GM12878 (cell line): Measurements from ENCODE around the gene RPEL1.

Experiments
- E2F8 ChIP-seq: fragments of 450-650 bp; IDR thresholded peaks from 2 replicates; pipeline ENCODE4 v1.6.1; 2018; ENCODE audit warnings: mild to moderate bottlenecking, low read depth, moderate library complexity; ENCODE audit not compliant: partially characterized antibody
- IKZF1 ChIP-seq: fragments of 450-650 bp; conservative IDR thresholded peaks from 2 replicates; pipeline ENCODE4 v1.6.1; 2017; ENCODE audit warnings: antibody characterized with exemption, mild to moderate bottlenecking
- NFIC ChIP-seq: IDR thresholded peaks from 2 replicates; pipeline ENCODE4 v1.6.1; 2012; ENCODE audit warnings: low read depth, mild to moderate bottlenecking, inconsistent platforms, low read length, moderate library complexity
- RAD21 ChIP-seq: IDR thresholded peaks from 2 replicates; pipeline ENCODE4 v1.6.1; 2011; ENCODE audit warnings: mild to moderate bottlenecking, low read depth, low read length, moderate library complexity; ENCODE audit not compliant: insufficient read depth
- ZNF207 ChIP-seq: fragments of 450-650 bp; IDR thresholded peaks from 2 replicates; pipeline ENCODE4 v1.6.1; 2014; ENCODE audit warnings: antibody characterized with exemption, mild to moderate bottlenecking, borderline replicate concordance
- TF ChIP-seq, protein P1 (sequence below): IDR thresholded peaks from 2 replicates; pipeline ENCODE4 v1.6.1; 2012; ENCODE audit warnings: mild to moderate bottlenecking, low read depth, low read length
- TF ChIP-seq, protein P2 (sequence below), 3 experiments: IDR thresholded peaks in 2 of 3; conservative IDR thresholded peaks in 1 of 3; 2 replicates each; pipeline ENCODE4 v1.5.1; 2011; ENCODE audit warnings: low read depth in 3 of 3, low read length in 3 of 3, mild to moderate bottlenecking in 3 of 3, control low read depth in 2 of 3, moderate library complexity in 2 of 3, inconsistent platforms in 1 of 3, mixed read lengths in 1 of 3; ENCODE audit not compliant: control insufficient read depth in 2 of 3, insufficient read depth in 1 of 3; ENCODE audit errors: extremely low read depth in 1 of 3

DNA sequence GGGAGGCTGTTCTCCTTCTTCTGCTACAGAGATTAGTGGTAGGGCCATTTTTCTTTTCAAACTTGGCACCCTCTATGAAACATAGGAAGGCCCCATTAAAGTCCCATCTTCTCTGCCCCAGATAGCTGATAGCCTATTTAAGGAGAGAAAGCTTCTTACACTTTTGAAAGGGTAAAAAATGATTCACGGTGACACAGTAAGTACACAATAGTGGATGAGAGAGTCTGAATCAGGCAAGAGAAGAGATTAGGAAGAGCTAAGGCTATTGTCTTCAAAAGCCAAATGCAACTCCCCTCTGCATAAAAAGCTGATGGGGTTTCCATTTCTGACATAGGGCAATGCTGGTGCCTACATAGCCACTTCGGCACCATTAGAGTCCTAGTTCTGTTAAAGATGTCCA lies 34.8 kb downstream of the RPEL1 start:
- TF ChIP-seq, protein P1, sequence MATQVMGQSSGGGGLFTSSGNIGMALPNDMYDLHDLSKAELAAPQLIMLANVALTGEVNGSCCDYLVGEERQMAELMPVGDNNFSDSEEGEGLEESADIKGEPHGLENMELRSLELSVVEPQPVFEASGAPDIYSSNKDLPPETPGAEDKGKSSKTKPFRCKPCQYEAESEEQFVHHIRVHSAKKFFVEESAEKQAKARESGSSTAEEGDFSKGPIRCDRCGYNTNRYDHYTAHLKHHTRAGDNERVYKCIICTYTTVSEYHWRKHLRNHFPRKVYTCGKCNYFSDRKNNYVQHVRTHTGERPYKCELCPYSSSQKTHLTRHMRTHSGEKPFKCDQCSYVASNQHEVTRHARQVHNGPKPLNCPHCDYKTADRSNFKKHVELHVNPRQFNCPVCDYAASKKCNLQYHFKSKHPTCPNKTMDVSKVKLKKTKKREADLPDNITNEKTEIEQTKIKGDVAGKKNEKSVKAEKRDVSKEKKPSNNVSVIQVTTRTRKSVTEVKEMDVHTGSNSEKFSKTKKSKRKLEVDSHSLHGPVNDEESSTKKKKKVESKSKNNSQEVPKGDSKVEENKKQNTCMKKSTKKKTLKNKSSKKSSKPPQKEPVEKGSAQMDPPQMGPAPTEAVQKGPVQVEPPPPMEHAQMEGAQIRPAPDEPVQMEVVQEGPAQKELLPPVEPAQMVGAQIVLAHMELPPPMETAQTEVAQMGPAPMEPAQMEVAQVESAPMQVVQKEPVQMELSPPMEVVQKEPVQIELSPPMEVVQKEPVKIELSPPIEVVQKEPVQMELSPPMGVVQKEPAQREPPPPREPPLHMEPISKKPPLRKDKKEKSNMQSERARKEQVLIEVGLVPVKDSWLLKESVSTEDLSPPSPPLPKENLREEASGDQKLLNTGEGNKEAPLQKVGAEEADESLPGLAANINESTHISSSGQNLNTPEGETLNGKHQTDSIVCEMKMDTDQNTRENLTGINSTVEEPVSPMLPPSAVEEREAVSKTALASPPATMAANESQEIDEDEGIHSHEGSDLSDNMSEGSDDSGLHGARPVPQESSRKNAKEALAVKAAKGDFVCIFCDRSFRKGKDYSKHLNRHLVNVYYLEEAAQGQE, result no peak
- TF ChIP-seq, protein P2, sequence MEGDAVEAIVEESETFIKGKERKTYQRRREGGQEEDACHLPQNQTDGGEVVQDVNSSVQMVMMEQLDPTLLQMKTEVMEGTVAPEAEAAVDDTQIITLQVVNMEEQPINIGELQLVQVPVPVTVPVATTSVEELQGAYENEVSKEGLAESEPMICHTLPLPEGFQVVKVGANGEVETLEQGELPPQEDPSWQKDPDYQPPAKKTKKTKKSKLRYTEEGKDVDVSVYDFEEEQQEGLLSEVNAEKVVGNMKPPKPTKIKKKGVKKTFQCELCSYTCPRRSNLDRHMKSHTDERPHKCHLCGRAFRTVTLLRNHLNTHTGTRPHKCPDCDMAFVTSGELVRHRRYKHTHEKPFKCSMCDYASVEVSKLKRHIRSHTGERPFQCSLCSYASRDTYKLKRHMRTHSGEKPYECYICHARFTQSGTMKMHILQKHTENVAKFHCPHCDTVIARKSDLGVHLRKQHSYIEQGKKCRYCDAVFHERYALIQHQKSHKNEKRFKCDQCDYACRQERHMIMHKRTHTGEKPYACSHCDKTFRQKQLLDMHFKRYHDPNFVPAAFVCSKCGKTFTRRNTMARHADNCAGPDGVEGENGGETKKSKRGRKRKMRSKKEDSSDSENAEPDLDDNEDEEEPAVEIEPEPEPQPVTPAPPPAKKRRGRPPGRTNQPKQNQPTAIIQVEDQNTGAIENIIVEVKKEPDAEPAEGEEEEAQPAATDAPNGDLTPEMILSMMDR (IDR thresholded peaks at IDR 0.05 in 2 of 3, conservative IDR thresholded peaks at IDR 0.05 in 1 of 3; ENCODE audit: control insufficient read depth in 2 of 3, extremely low read depth in 1 of 3, insufficient read depth in 1 of 3, low read depth in 3 of 3, low read length in 3 of 3), result no peak
- TF ChIP-seq ZNF207 (no peak), NFIC (no peak), E2F8 (no peak), RAD21 (no peak), IKZF1 (no peak)
